HepG2 (cell line): Measurements from ENCODE around the gene NPB. TPM values are rescaled to one million over a fixed set of nuclear protein-coding genes. Genes with fewer than 3 reads are reported as not detected.

Source experiments
- ATF5 ChIP-seq: sonication (generic); formaldehyde crosslinking; IDR thresholded peaks from 2 replicates; pipeline ENCODE4 v1.4.0; 2020; ENCODE audit warnings: mild to moderate bottlenecking, low read depth, missing genetic modification reagents
- CENPT ChIP-seq: sonication (generic); formaldehyde crosslinking; IDR thresholded peaks from 2 replicates; pipeline ENCODE4 v1.8.0; 2022; ENCODE audit warnings: low read depth, mild to moderate bottlenecking, moderate library complexity, missing genetic modification reagents
- E2F5 ChIP-seq: sonication (generic); formaldehyde crosslinking; conservative IDR thresholded peaks from 2 replicates; pipeline ENCODE4 v1.4.0; 2020; ENCODE audit warnings: missing genetic modification reagents
- EZH2 ChIP-seq: conservative IDR thresholded peaks from 2 replicates; pipeline ENCODE4 v1.6.1; 2012; ENCODE audit warnings: mild to moderate bottlenecking, low read depth, low read length, moderate library complexity
- NAIF1 ChIP-seq: sonication (generic); formaldehyde crosslinking; IDR thresholded peaks from 2 replicates; pipeline ENCODE4 v1.5.0; 2020; ENCODE audit warnings: mild to moderate bottlenecking, missing genetic modification reagents, borderline replicate concordance
- NR2C2 ChIP-seq: sonication (generic); formaldehyde crosslinking; IDR thresholded peaks from 2 replicates; pipeline ENCODE4 v1.4.0; 2020; ENCODE audit warnings: missing genetic modification reagents, mild to moderate bottlenecking, moderate library complexity, borderline replicate concordance
- PHB2 ChIP-seq: fragments of 450-650 bp; IDR thresholded peaks from 2 replicates; pipeline ENCODE4 v1.6.1; 2018; ENCODE audit not compliant: partially characterized antibody
- POLR2G ChIP-seq: fragments of 200-400 bp; formaldehyde crosslinking; IDR thresholded peaks from 2 replicates; pipeline ENCODE4 v1.6.1; 2018; ENCODE audit warnings: mild to moderate bottlenecking, low read depth, low read length, moderate library complexity
- PRDM4 ChIP-seq: sonication (generic); formaldehyde crosslinking; IDR thresholded peaks from 2 replicates; pipeline ENCODE4 v1.9.0; 2021; ENCODE audit warnings: missing genetic modification reagents, borderline replicate concordance
- USF2 ChIP-seq, 2 experiments: sonication (generic) in 1 of 2; formaldehyde crosslinking in 1 of 2; IDR thresholded peaks; 2 replicates each; pipeline versions ENCODE4 v1.5.1 to v1.6.1; 2011 to 2020; ENCODE audit warnings: borderline replicate concordance in 1 of 2, low read depth in 1 of 2, low read length in 1 of 2, mild to moderate bottlenecking in 1 of 2, missing genetic modification reagents in 1 of 2, moderate library complexity in 1 of 2
- ZFP90 ChIP-seq: sonication (generic); formaldehyde crosslinking; IDR thresholded peaks from 2 replicates; pipeline ENCODE4 v1.8.0; 2022; ENCODE audit warnings: missing genetic modification reagents, mild to moderate bottlenecking, inconsistent platforms, borderline replicate concordance
- ZNF232 ChIP-seq: sonication (generic); formaldehyde crosslinking; IDR thresholded peaks from 2 replicates; pipeline ENCODE4 v1.4.0; 2020; ENCODE audit warnings: missing genetic modification reagents, borderline replicate concordance
- ZNF256 ChIP-seq: sonication (generic); formaldehyde crosslinking; conservative IDR thresholded peaks from 2 replicates; pipeline ENCODE4 v1.4.0; 2020; ENCODE audit warnings: missing genetic modification reagents
- ZNF276 ChIP-seq: sonication (generic); formaldehyde crosslinking; IDR thresholded peaks from 2 replicates; pipeline ENCODE4 v1.4.0; 2020; ENCODE audit warnings: mild to moderate bottlenecking, low read depth, missing genetic modification reagents
- ZNF3 ChIP-seq: IDR thresholded peaks from 2 replicates; pipeline ENCODE4 v1.7.0; 2017; ENCODE audit warnings: inconsistent platforms
- ZNF367 ChIP-seq: sonication (generic); formaldehyde crosslinking; IDR thresholded peaks from 2 replicates; pipeline ENCODE4 v1.4.0; 2020; ENCODE audit warnings: missing genetic modification reagents, borderline replicate concordance
- ZNF562 ChIP-seq: sonication (generic); formaldehyde crosslinking; IDR thresholded peaks from 2 replicates; pipeline ENCODE4 v1.8.0; 2022; ENCODE audit warnings: missing genetic modification reagents, borderline replicate concordance
- ZNF713 ChIP-seq: sonication (generic); formaldehyde crosslinking; IDR thresholded peaks from 2 replicates; pipeline ENCODE4 v1.4.0; 2020; ENCODE audit warnings: mild to moderate bottlenecking, missing genetic modification reagents
- polyA plus RNA-seq, 8 experiments: library from polyadenylated mRNA; depleted of rRNA in 3 of 8; stranded (reverse) in 7 of 8; unstranded in 1 of 8; fragments of >200 nt; fragmentation: Illumina TruSeq in 4 of 8; extraction: Trizol in 4 of 8; gene quantifications; 2 replicates each; pipeline versions ENCODE4 v1.2.1 to v1.2.3, GENCODE V29; 2011 to 2016; ENCODE audit warnings: low read depth in 4 of 8, missing spikeins in 1 of 8, mixed read lengths in 1 of 8; ENCODE audit not compliant: insufficient read depth in 1 of 8
- total RNA-seq, 5 experiments: library from RNA; depleted of rRNA; stranded (reverse); fragments of >200 nt; fragmentation: Illumina TruSeq; extraction: Trizol; gene quantifications; 2 replicates each; pipeline ENCODE4 v1.2.3, GENCODE V29; 2016; ENCODE audit warnings: low read depth in 1 of 5

The NPB gene
- total and polyA plus RNA-seq, 2 of the 13 experiments (the other 11 are each of a cell fraction or from before 2014, with no cell fraction given), result 0.11 to 0.93 TPM

- no peak for TF ChIP-seq ZNF276
- TF ChIP-seq PHB2, result no peak
- TF ChIP-seq POLR2G, result peak; percentile 7; the same call in 1 of the 2 replicates
- TF ChIP-seq CENPT, result no peak
- TF ChIP-seq NAIF1, result no peak
- no peak for TF ChIP-seq USF2 (IDR thresholded peaks at IDR 0.05; ENCODE audit: low read depth, low read length)
- TF ChIP-seq USF2 (CRISPR knock-in tag; IDR thresholded peaks at IDR 0.05; ENCODE audit: borderline replicate concordance), result no peak
- TF ChIP-seq EZH2, result no peak
- no peak for TF ChIP-seq ZNF713 (CRISPR knock-in tag)
- TF ChIP-seq ZNF256 (CRISPR knock-in tag), result 0 out of 2 replicates have a peak, but pooled peaks have one; percentile 13
- no peak for TF ChIP-seq ZNF232 (CRISPR knock-in tag)
- no peak for TF ChIP-seq ZNF562 (CRISPR knock-in tag)
- no peak for TF ChIP-seq ZFP90 (CRISPR knock-in tag)
- TF ChIP-seq ZNF3 (CRISPR knock-in tag), result no peak
- no peak for TF ChIP-seq E2F5 (CRISPR knock-in tag)
- no peak for TF ChIP-seq PRDM4 (CRISPR knock-in tag)
- TF ChIP-seq ATF5 (CRISPR knock-in tag), result no peak
- no peak for TF ChIP-seq ZNF367 (CRISPR knock-in tag)
- no peak for TF ChIP-seq NR2C2 (CRISPR knock-in tag)
Measured at GRCh38 chr17:81932333-81932983, 30.4 kb downstream of the NPB start (continued).
